A549 (cell line): ENCODE measurements around the gene NRXN3. TPM values are rescaled to one million over a fixed set of nuclear protein-coding genes. Genes with fewer than 3 reads are reported as not detected.

Source experiments
- ATAC-seq, 2 experiments: fragments of 200-7000 bp in 1 of 2; fragments of >200 bp in 1 of 2; cut with Nextera tagmentation in 1 of 2; cut with Tn5 transposase in 1 of 2; 3 replicates each; pipeline versions ENCODE4 v1.8.0 to v1.9.1; 2018 to 2020; ENCODE audit warnings: mild to moderate bottlenecking in 1 of 2, moderate library complexity in 1 of 2
- CTCF ChIA-PET: fragments of 300-600 bp; sonication (Branson Sonifier 250); formaldehyde crosslinking; extraction: SDS; loops from one replicate; lab custom pipeline; 2021; ENCODE audit warnings: antibody characterized with exemption, inconsistent platforms; lab: Yijun Ruan, JAX
- POLR2A ChIA-PET: fragments of 350-600 bp; formaldehyde crosslinking; extraction: SDS; loops from one replicate; lab custom pipeline; 2021; ENCODE audit warnings: antibody characterized with exemption, inconsistent platforms; lab: Yijun Ruan, JAX
- DNase-seq, 2 experiments: peaks; one replicate each; pipeline versions ENCODE4 v3.0.0 to v3.0.0-alpha.2; 2011 to 2016; ENCODE audit warnings: low read depth in 1 of 2, low spot score in 1 of 2
- FAIRE-seq: peaks from 2 replicates; lab custom pipeline; 2011; peaks lifted over from hg19 to GRCh38; lab: Jason Lieb, UNC
- H3K27ac ChIP-seq, 2 experiments: fragments of >200 bp; sonication (Bioruptor Twin); formaldehyde crosslinking; 3 replicates each; pipeline ENCODE4 v1.5.1; 2016 to 2017
- H3K4me1 ChIP-seq: fragments of >200 bp; sonication (Bioruptor Twin); formaldehyde crosslinking; 3 replicates; pipeline ENCODE4 v1.6.1; 2016
- H3K4me2 ChIP-seq: fragments of >200 bp; sonication (Bioruptor Twin); formaldehyde crosslinking; 3 replicates; pipeline ENCODE4 v1.6.1; 2016
- H3K4me3 ChIP-seq: fragments of >200 bp; sonication (Bioruptor Twin); formaldehyde crosslinking; 3 replicates; pipeline ENCODE4 v1.5.1; 2016
- H3K9me3 ChIP-seq: fragments of >200 bp; sonication (Bioruptor Twin); formaldehyde crosslinking; 3 replicates; pipeline ENCODE4 v1.6.1; 2016
- CBX2 ChIP-seq: fragments of 200-600 bp; sonication (generic); IDR thresholded peaks from 2 replicates; pipeline ENCODE4 v1.6.1; 2016; ENCODE audit warnings: low read depth, mild to moderate bottlenecking, borderline replicate concordance
- CHD2 ChIP-seq: fragments of 150-350 bp; IDR thresholded peaks from 2 replicates; pipeline ENCODE4 v1.6.1; 2014; ENCODE audit warnings: low read length; ENCODE audit not compliant: partially characterized antibody
- CHD4 ChIP-seq: fragments of 200-600 bp; sonication (generic); IDR thresholded peaks from 2 replicates; pipeline ENCODE4 v1.6.1; 2016; ENCODE audit warnings: antibody characterized with exemption, mild to moderate bottlenecking, borderline replicate concordance
- ESRRA ChIP-seq: fragments of 150-350 bp; IDR thresholded peaks from 2 replicates; pipeline ENCODE4 v1.6.1; 2014; ENCODE audit warnings: mild to moderate bottlenecking, low read length, borderline replicate concordance
- FOSL2 ChIP-seq, 2 experiments: fragments of 450-650 bp in 1 of 2; fragments of >200 bp in 1 of 2; sonication (Bioruptor Twin) in 1 of 2; formaldehyde crosslinking; IDR thresholded peaks; 2 replicates each; pipeline versions ENCODE4 v1.5.0 to v1.6.1; 2016 to 2020; ENCODE audit warnings: mild to moderate bottlenecking in 1 of 2, moderate library complexity in 1 of 2
- HDAC2 ChIP-seq: fragments of 200-600 bp; sonication (generic); IDR thresholded peaks from 2 replicates; pipeline ENCODE4 v1.6.1; 2016
- HOXB13 ChIP-seq: fragments of 250-450 bp; sonication (Bioruptor Pico); IDR thresholded peaks from 2 replicates; pipeline ENCODE4 v1.5.0; 2020; ENCODE audit warnings: low read depth, mild to moderate bottlenecking, moderate library complexity
- HOXB5 ChIP-seq: fragments of 250-450 bp; sonication (Bioruptor Pico); IDR thresholded peaks from 2 replicates; pipeline ENCODE4 v1.5.0; 2020; ENCODE audit warnings: mild to moderate bottlenecking, moderate library complexity
- JUN ChIP-seq, 2 experiments: fragments of >200 bp; sonication (Bioruptor Twin); formaldehyde crosslinking; IDR thresholded peaks; 2 replicates in 1 of 2; 3 replicates in 1 of 2; pipeline ENCODE4 v1.6.1; 2016 to 2017
- JUNB ChIP-seq: fragments of >200 bp; sonication (Bioruptor Twin); formaldehyde crosslinking; IDR thresholded peaks from 2 replicates; pipeline ENCODE4 v1.6.1; 2016
- KDM5A ChIP-seq: fragments of 200-600 bp; sonication (generic); IDR thresholded peaks from 2 replicates; pipeline ENCODE4 v1.6.1; 2016; ENCODE audit warnings: antibody characterized with exemption, mild to moderate bottlenecking
- MAFK ChIP-seq: fragments of 450-650 bp; IDR thresholded peaks from 2 replicates; pipeline ENCODE4 v1.6.1; 2014; ENCODE audit not compliant: partially characterized antibody
- MAZ ChIP-seq: fragments of 150-350 bp; IDR thresholded peaks from 2 replicates; pipeline ENCODE4 v1.6.1; 2014; ENCODE audit warnings: antibody characterized with exemption, low read depth, low read length, borderline replicate concordance
- NFE2L2 ChIP-seq: fragments of 150-350 bp; conservative IDR thresholded peaks from 2 replicates; pipeline ENCODE4 v1.6.1; 2014; ENCODE audit warnings: low read length
- NR3C1 ChIP-seq: fragments of >200 bp; sonication (Bioruptor Twin); formaldehyde crosslinking; IDR thresholded peaks from 3 replicates; pipeline ENCODE4 v1.6.1; 2017
- RARB ChIP-seq: fragments of 250-450 bp; sonication (Bioruptor Pico); IDR thresholded peaks from 2 replicates; pipeline ENCODE4 v1.8.0; 2021; ENCODE audit warnings: mild to moderate bottlenecking, moderate library complexity
- RCOR1 ChIP-seq: fragments of 150-350 bp; IDR thresholded peaks from 2 replicates; pipeline ENCODE4 v1.6.1; 2014; ENCODE audit warnings: antibody characterized with exemption, low read length, low read depth
- RNF2 ChIP-seq: fragments of 200-600 bp; sonication (generic); IDR thresholded peaks from 2 replicates; pipeline ENCODE4 v1.6.1; 2016; ENCODE audit warnings: low read depth, mild to moderate bottlenecking, antibody characterized with exemption, moderate library complexity, borderline replicate concordance
- SREBF2 ChIP-seq: fragments of 450-650 bp; IDR thresholded peaks from 2 replicates; pipeline ENCODE4 v1.6.1; 2014; ENCODE audit warnings: mild to moderate bottlenecking, moderate library complexity
- TP53 ChIP-seq: fragments of 250-450 bp; sonication (Bioruptor Pico); IDR thresholded peaks from 2 replicates; pipeline ENCODE4 v1.5.0; 2021; ENCODE audit warnings: mild to moderate bottlenecking, moderate library complexity
- ZC3H11A ChIP-seq: fragments of 450-650 bp; IDR thresholded peaks from 2 replicates; pipeline ENCODE4 v1.6.1; 2014; ENCODE audit warnings: antibody characterized with exemption, mild to moderate bottlenecking
- ZNF302 ChIP-seq: fragments of 250-450 bp; sonication (Bioruptor Pico); IDR thresholded peaks from 2 replicates; pipeline ENCODE4 v1.9.0; 2021; ENCODE audit warnings: inconsistent platforms, mild to moderate bottlenecking, moderate library complexity
- WGBS: methylation state at CpG from one replicate; pipeline ENCODE4 v1.1.6; 2017; ENCODE audit errors: missing lambda C conversion rate; 5-methylcytosine and 5-hydroxymethylcytosine counted together
- polyA plus RNA-seq, 4 experiments: library from polyadenylated mRNA; depleted of rRNA in 3 of 4; stranded (reverse); fragments of >200 nt; fragmentation: RNase III in 1 of 4; extraction: RNeasy Plus Mini Kit Qiagen cat#74134 plus additional on column Dnase treatment in 1 of 4; gene quantifications; 2 replicates in 3 of 4; 3 replicates in 1 of 4; pipeline ENCODE4 v1.2.3, GENCODE V29; 2011 to 2017
- TF ChIP-seq, protein P1 (sequence below): fragments of >200 bp; sonication (Bioruptor Twin); formaldehyde crosslinking; IDR thresholded peaks from 3 replicates; pipeline ENCODE4 v1.6.1; 2016
- TF ChIP-seq, protein P2 (sequence below): fragments of 450-650 bp; IDR thresholded peaks from 2 replicates; pipeline ENCODE4 v1.6.1; 2014; ENCODE audit warnings: antibody characterized with exemption
- TF ChIP-seq, protein P3 (sequence below): fragments of 200-600 bp; sonication (generic); IDR thresholded peaks from 2 replicates; pipeline ENCODE4 v1.6.1; 2016; ENCODE audit warnings: antibody characterized with exemption, mild to moderate bottlenecking, moderate library complexity

The NRXN3 gene
- polyA plus RNA-seq, 2 of the 4 experiments (the other 2 are of a cell fraction) = 0.62 to 2.3 TPM

DNA sequence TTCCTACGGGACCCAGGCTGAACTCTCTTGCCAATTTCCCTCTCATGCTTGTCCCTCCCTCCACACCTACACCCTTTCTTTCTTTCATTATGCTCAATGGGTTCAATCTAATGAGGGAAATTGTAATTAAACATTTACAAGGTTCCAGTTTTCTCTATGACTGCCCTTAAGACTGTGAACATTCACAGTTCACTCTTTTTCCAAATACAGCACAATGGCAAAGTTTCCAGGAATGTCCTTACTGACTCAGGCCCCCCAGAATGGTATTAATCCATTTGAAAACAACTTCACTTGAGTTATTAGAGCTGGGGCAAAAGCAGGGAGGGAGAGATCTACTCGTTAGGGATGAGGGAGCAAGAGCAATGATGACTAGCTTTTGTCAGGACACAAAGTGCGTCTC, 892.1 kb downstream of the NRXN3 start:
- Histone ChIP-seq H3K4me3 (no peak overlapping the region), H3K27ac (no peak overlapping the region), H3K9me3 (no peaks in the 10 kb centered on the region), H3K4me1 (no peaks in the 10 kb centered on the region), H3K4me2 (no peak overlapping the region)
- TF ChIP-seq JUN (IDR thresholded peaks at IDR 0.05) (no peak), HOXB5 (CRISPR knock-in tag) (no peak), NR3C1 (no peak), HDAC2 (no peak), RNF2 (no peak), HOXB13 (CRISPR knock-in tag) (no peak), CHD4 (no peak), MAZ (no peak), ESRRA (no peak), ZNF302 (CRISPR knock-in tag) (no peak), RCOR1 (no peak), SREBF2 (no peak), RARB (CRISPR knock-in tag) (no peak), JUNB (no peak), ZC3H11A (no peak), KDM5A (no peak)
- TF ChIP-seq, protein P1, sequence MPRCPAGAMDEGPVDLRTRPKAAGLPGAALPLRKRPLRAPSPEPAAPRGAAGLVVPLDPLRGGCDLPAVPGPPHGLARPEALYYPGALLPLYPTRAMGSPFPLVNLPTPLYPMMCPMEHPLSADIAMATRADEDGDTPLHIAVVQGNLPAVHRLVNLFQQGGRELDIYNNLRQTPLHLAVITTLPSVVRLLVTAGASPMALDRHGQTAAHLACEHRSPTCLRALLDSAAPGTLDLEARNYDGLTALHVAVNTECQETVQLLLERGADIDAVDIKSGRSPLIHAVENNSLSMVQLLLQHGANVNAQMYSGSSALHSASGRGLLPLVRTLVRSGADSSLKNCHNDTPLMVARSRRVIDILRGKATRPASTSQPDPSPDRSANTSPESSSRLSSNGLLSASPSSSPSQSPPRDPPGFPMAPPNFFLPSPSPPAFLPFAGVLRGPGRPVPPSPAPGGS = no peak
- TF ChIP-seq, protein P2, sequence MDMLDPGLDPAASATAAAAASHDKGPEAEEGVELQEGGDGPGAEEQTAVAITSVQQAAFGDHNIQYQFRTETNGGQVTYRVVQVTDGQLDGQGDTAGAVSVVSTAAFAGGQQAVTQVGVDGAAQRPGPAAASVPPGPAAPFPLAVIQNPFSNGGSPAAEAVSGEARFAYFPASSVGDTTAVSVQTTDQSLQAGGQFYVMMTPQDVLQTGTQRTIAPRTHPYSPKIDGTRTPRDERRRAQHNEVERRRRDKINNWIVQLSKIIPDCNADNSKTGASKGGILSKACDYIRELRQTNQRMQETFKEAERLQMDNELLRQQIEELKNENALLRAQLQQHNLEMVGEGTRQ = no peak
- ChIA-PET CTCF (no interaction called here), POLR2A (no interaction called here)
- ATAC-seq (no peak), DNase-seq (no peak), FAIRE-seq (no peak)
- WGBS = 9% methylated on average over 3 of the region's 3 CpGs

DNA sequence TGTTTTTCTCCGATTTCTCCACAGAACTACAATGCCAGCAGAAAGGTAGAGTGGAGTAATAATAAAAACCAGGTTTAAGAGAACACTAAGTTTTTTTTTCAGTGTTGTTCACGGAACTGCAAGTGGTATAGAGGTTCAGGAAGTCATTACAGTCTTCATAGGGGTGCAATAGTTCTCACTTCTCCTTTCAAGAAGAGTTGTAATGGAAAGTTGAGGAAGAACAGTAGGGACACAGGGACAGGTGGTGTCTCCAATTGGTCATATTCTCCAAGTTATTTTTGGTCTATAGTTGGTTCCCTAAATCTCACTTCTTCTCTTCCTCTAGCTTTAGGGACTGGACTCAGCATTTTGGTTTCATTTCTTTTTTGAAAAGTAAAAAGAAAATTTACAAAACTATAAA, 894.0 kb downstream of the NRXN3 start:
- no peak overlapping the region for H3K4me2 ChIP-seq
- ATAC-seq = no peak
- POLR2A ChIA-PET = no interaction called here
- FAIRE-seq = no peak
- no peak for DNase-seq
- CTCF ChIA-PET = no interaction called here
- no peak overlapping the region for H3K27ac ChIP-seq
- TF ChIP-seq MAFK = no peak
- TF ChIP-seq, protein P3, sequence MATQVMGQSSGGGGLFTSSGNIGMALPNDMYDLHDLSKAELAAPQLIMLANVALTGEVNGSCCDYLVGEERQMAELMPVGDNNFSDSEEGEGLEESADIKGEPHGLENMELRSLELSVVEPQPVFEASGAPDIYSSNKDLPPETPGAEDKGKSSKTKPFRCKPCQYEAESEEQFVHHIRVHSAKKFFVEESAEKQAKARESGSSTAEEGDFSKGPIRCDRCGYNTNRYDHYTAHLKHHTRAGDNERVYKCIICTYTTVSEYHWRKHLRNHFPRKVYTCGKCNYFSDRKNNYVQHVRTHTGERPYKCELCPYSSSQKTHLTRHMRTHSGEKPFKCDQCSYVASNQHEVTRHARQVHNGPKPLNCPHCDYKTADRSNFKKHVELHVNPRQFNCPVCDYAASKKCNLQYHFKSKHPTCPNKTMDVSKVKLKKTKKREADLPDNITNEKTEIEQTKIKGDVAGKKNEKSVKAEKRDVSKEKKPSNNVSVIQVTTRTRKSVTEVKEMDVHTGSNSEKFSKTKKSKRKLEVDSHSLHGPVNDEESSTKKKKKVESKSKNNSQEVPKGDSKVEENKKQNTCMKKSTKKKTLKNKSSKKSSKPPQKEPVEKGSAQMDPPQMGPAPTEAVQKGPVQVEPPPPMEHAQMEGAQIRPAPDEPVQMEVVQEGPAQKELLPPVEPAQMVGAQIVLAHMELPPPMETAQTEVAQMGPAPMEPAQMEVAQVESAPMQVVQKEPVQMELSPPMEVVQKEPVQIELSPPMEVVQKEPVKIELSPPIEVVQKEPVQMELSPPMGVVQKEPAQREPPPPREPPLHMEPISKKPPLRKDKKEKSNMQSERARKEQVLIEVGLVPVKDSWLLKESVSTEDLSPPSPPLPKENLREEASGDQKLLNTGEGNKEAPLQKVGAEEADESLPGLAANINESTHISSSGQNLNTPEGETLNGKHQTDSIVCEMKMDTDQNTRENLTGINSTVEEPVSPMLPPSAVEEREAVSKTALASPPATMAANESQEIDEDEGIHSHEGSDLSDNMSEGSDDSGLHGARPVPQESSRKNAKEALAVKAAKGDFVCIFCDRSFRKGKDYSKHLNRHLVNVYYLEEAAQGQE = no peak
- TF ChIP-seq CBX2 = no peak
- TF ChIP-seq KDM5A = no peak
- no peak for TF ChIP-seq ZNF302 (CRISPR knock-in tag)
- no peak for TF ChIP-seq CHD2
- no peak for TF ChIP-seq FOSL2 (IDR thresholded peaks at IDR 0.05)
- no peak for TF ChIP-seq FOSL2 (CRISPR knock-in tag; IDR thresholded peaks at IDR 0.05)
- no peak for TF ChIP-seq NFE2L2
- TF ChIP-seq ESRRA = no peak
- no peak for TF ChIP-seq TP53
- no peak overlapping the region for H3K4me3 ChIP-seq
- H3K9me3 ChIP-seq = no peaks in the 10 kb centered on the region
- 9% methylated on average over 2 of the region's 2 CpGs for WGBS
- no peaks in the 10 kb centered on the region for H3K4me1 ChIP-seq
